KMS-11 (cell line): ENCODE results near the gene AGPS.

ENCODE experiments used
- H2AFZ ChIP-seq: fragments of 200-600 bp; sonication (generic); 2 replicates; pipeline ENCODE4 v1.6.1; 2016; ENCODE audit warnings: antibody characterized with exemption, mixed run types, low read depth
- H3K27ac ChIP-seq: fragments of 200-600 bp; sonication (generic); 2 replicates; pipeline ENCODE4 v1.6.1; 2016; ENCODE audit warnings: mild to moderate bottlenecking, mixed run types
- H3K27me3 ChIP-seq: fragments of 200-600 bp; sonication (generic); 2 replicates; pipeline ENCODE4 v1.6.1; 2017; ENCODE audit warnings: mild to moderate bottlenecking, low read depth, mixed run types, moderate library complexity; ENCODE audit not compliant: insufficient read depth
- H3K36me3 ChIP-seq: fragments of 200-600 bp; sonication (generic); 2 replicates; pipeline ENCODE4 v1.6.1; 2017; ENCODE audit warnings: mild to moderate bottlenecking, mixed run types; ENCODE audit not compliant: insufficient read depth
- H3K4me1 ChIP-seq: fragments of 200-600 bp; sonication (generic); 2 replicates; pipeline ENCODE4 v1.6.1; 2016; ENCODE audit warnings: mild to moderate bottlenecking, low read depth, mixed run types; ENCODE audit not compliant: poor library complexity, severe bottlenecking
- H3K4me2 ChIP-seq: fragments of 200-600 bp; sonication (generic); 2 replicates; pipeline ENCODE4 v1.7.0; 2016; ENCODE audit warnings: mild to moderate bottlenecking, mixed run types
- H3K4me3 ChIP-seq: fragments of 200-600 bp; sonication (generic); IDR thresholded peaks from 2 replicates; pipeline ENCODE4 v1.6.1; 2017; ENCODE audit warnings: low read depth, low read length, mixed read lengths; ENCODE audit not compliant: insufficient read depth
- H3K79me2 ChIP-seq: fragments of 200-600 bp; sonication (generic); 2 replicates; pipeline ENCODE4 v1.6.1; 2016; ENCODE audit warnings: low read depth, mixed run types; ENCODE audit not compliant: insufficient read depth
- H3K9ac ChIP-seq: fragments of 200-600 bp; sonication (generic); 2 replicates; pipeline ENCODE4 v1.6.1; 2016; ENCODE audit warnings: mild to moderate bottlenecking, mixed run types
- H4K20me1 ChIP-seq: fragments of 200-600 bp; sonication (generic); 2 replicates; pipeline ENCODE4 v1.6.1; 2016; ENCODE audit warnings: mild to moderate bottlenecking, mixed run types; ENCODE audit not compliant: insufficient read depth
- CTCF ChIP-seq: fragments of 200-600 bp; sonication (generic); conservative IDR thresholded peaks from 2 replicates; pipeline ENCODE4 v1.6.1; 2017; ENCODE audit warnings: low read depth, mild to moderate bottlenecking, antibody characterized with exemption, low read length, moderate library complexity, mixed read lengths

The AGPS gene

GRCh38 chr2:177572236-177572671 lies 179.7 kb downstream of the AGPS start:
- no peaks in the 10 kb centered on the region for H4K20me1 ChIP-seq
- no peaks in the 10 kb centered on the region for H3K36me3 ChIP-seq
- H3K79me2 ChIP-seq: no peaks in the 10 kb centered on the region
- H2AFZ ChIP-seq: no peak overlapping the region
- TF ChIP-seq CTCF: no peak
- H3K27ac ChIP-seq: no peak overlapping the region
- H3K4me3 ChIP-seq: no peak overlapping the region
- no peak overlapping the region for H3K4me2 ChIP-seq
- no peak overlapping the region for H3K9ac ChIP-seq
- H3K4me1 ChIP-seq: no peaks in the 10 kb centered on the region
- H3K27me3 ChIP-seq: no peaks in the 10 kb centered on the region

- Histone ChIP-seq H3K9ac (no peak overlapping the region), H3K36me3 (no peaks in the 10 kb centered on the region), H3K4me2 (no peak overlapping the region), H2AFZ (no peak overlapping the region), H3K27ac (no peak overlapping the region), H4K20me1 (no peaks in the 10 kb centered on the region), H3K4me3 (no peak overlapping the region), H3K27me3 (no peaks in the 10 kb centered on the region), H3K4me1 (no peaks in the 10 kb centered on the region), H3K79me2 (no peaks in the 10 kb centered on the region)
- TF ChIP-seq CTCF: no peak
Observed at GRCh38 chr2:177573120-177573519, 180.5 kb downstream of the AGPS start.

GRCh38 chr2:177574356-177574755 lies 181.8 kb downstream of the AGPS start:
- no peaks in the 10 kb centered on the region for H3K4me1 ChIP-seq
- H3K79me2 ChIP-seq: no peaks in the 10 kb centered on the region
- no peaks in the 10 kb centered on the region for H3K36me3 ChIP-seq
- H2AFZ ChIP-seq: no peak overlapping the region
- no peak for TF ChIP-seq CTCF
- H3K4me2 ChIP-seq: no peak overlapping the region
- no peak overlapping the region for H3K9ac ChIP-seq
- no peaks in the 10 kb centered on the region for H3K27me3 ChIP-seq
- no peaks in the 10 kb centered on the region for H4K20me1 ChIP-seq
- H3K27ac ChIP-seq: no peak overlapping the region
- no peak overlapping the region for H3K4me3 ChIP-seq

- Histone ChIP-seq H3K9ac (no peak overlapping the region), H3K4me1 (no peaks in the 10 kb centered on the region), H4K20me1 (no peaks in the 10 kb centered on the region), H3K27ac (no peak overlapping the region), H3K79me2 (no peaks in the 10 kb centered on the region), H3K4me2 (no peak overlapping the region), H3K4me3 (no peak overlapping the region), H2AFZ (no peak overlapping the region), H3K36me3 (no peaks in the 10 kb centered on the region), H3K27me3 (no peaks in the 10 kb centered on the region)
- TF ChIP-seq CTCF: no peak
Observed at GRCh38 chr2:177575358-177575757, 182.8 kb downstream of the AGPS start.
